ENCODE measurements around the gene PMEPA1. TPM values are rescaled to one million over a fixed set of nuclear protein-coding genes. Genes with fewer than 3 reads are reported as not detected.

Gene PMEPA1
- total and polyA plus RNA-seq, 2 experiments from 2014 or later, result 7.3 to 15.4 TPM

GRCh38 chr20:57716901-57717300 lies 7.1 kb upstream of the PMEPA1 start:
- DNase-seq (ENCODE audit: low spot score), result no peak
- H3F3A ChIP-seq (replicated peaks; ENCODE audit: low read depth), result no peaks in the 10 kb centered on the region
- H3K4me1 ChIP-seq (ENCODE audit: insufficient read depth), result peaks cover 4% of the 10 kb centered on the region; the same call in 1 of the 2 replicates
- Mint-ChIP-seq H3K9me3 (no peaks in the 10 kb centered on the region), H3K4me1 (peaks cover 19% of the 10 kb centered on the region), H3K27ac (no peak overlapping the region), H3K36me3 (ENCODE audit: low read depth) (no peaks in the 10 kb centered on the region), H3K27me3 (ENCODE audit: insufficient read depth, low read depth, poor library complexity) (peaks cover 6% of the 10 kb centered on the region), H3K4me3 (no peak overlapping the region)
- no peaks in the 10 kb centered on the region for H4K20me1 ChIP-seq (replicated peaks; ENCODE audit: insufficient read depth)
- H3K27ac ChIP-seq (ENCODE audit: low read depth), result no peak overlapping the region
- H3K79me2 ChIP-seq (replicated peaks; ENCODE audit: insufficient read depth), result peaks cover 6% of the 10 kb centered on the region; the same call in 1 of the 2 replicates
- TF ChIP-seq ETS1 (IDR thresholded peaks at IDR 0.05) (no peak), CREB1 (CRISPR knock-in tag; IDR thresholded peaks at IDR 0.05; ENCODE audit: low read depth) (no peak), EZH2phosphoT487 (IDR thresholded peaks at IDR 0.05; ENCODE audit: unreplicated experiment) (no peak), JUNB (IDR thresholded peaks at IDR 0.05; ENCODE audit: unreplicated experiment) (no peak), REST (IDR thresholded peaks at IDR 0.05; ENCODE audit: unreplicated experiment) (no peak), ZNF331 (CRISPR knock-in tag; IDR thresholded peaks at IDR 0.05; ENCODE audit: low read depth) (no peak)
- H3K36me3 ChIP-seq (ENCODE audit: insufficient read depth), result no peaks in the 10 kb centered on the region
- H2AFZ ChIP-seq, result no peak overlapping the region
- H3K4me3 ChIP-seq, result no peak overlapping the region
- no peaks in the 10 kb centered on the region for H3K9me2 ChIP-seq (ENCODE audit: insufficient read depth)
- no peak overlapping the region for H3K4me2 ChIP-seq
- H3K27me3 ChIP-seq (ENCODE audit: insufficient read depth), result peaks cover 4% of the 10 kb centered on the region; the same call in 1 of the 2 replicates
- ATAC-seq, result no peak

GRCh38 chr20:57716202-57716601 lies 6.4 kb upstream of the PMEPA1 start:
- Histone ChIP-seq H3K9me2 (ENCODE audit: insufficient read depth) (no peaks in the 10 kb centered on the region), H3K36me3 (ENCODE audit: insufficient read depth) (no peaks in the 10 kb centered on the region), H3K4me3 (no peak overlapping the region), H3K27ac (ENCODE audit: low read depth) (no peak overlapping the region), H3K27me3 (ENCODE audit: insufficient read depth) (peaks cover 4% of the 10 kb centered on the region; the same call in 1 of the 2 replicates), H4K20me1 (replicated peaks; ENCODE audit: insufficient read depth) (no peaks in the 10 kb centered on the region), H3K79me2 (replicated peaks; ENCODE audit: insufficient read depth) (peaks cover 7% of the 10 kb centered on the region; the same call in 1 of the 2 replicates), H2AFZ (no peak overlapping the region), H3K4me1 (ENCODE audit: insufficient read depth) (peaks cover 7% of the 10 kb centered on the region), H3F3A (replicated peaks; ENCODE audit: low read depth) (no peaks in the 10 kb centered on the region), H3K4me2 (no peak overlapping the region)
- peaks cover 8% of the 10 kb centered on the region for H3K27me3 Mint-ChIP-seq (ENCODE audit: insufficient read depth, low read depth, poor library complexity)
- H3K27ac Mint-ChIP-seq, result no peak overlapping the region
- no peak for DNase-seq (ENCODE audit: low spot score)
- H3K36me3 Mint-ChIP-seq (ENCODE audit: low read depth), result no peaks in the 10 kb centered on the region
- H3K4me3 Mint-ChIP-seq, result no peak overlapping the region
- ATAC-seq, result no peak
- no peaks in the 10 kb centered on the region for H3K9me3 Mint-ChIP-seq
- H3K4me1 Mint-ChIP-seq, result peaks cover 24% of the 10 kb centered on the region
- no peak for TF ChIP-seq CTCF (conservative IDR thresholded peaks at IDR 0.05; ENCODE audit: low read depth in 2 of 2)
- TF ChIP-seq POLR2AphosphoS5 (IDR thresholded peaks at IDR 0.05; ENCODE audit: low read depth), result no peak

All from GM23338 (cell line).